Colonic mucosa (tissue), 4 donors: ENCODE data around the gene WAPL. TPM values are rescaled to one million over a fixed set of nuclear protein-coding genes. Genes with fewer than 3 reads are reported as not detected.

Experiments
- DNase-seq: peaks from one replicate; pipeline ENCODE4 v3.0.0-alpha.2; 2020
- H3K27ac ChIP-seq: fragments of 200-600 bp; one replicate; pipeline ENCODE4 v1.8.0; 2021
- H3K27me3 ChIP-seq: fragments of 200-600 bp; one replicate; pipeline ENCODE4 v1.8.0; 2021
- H3K36me3 ChIP-seq: fragments of 200-600 bp; one replicate; pipeline ENCODE4 v1.8.0; 2021
- H3K4me1 ChIP-seq: fragments of 200-600 bp; one replicate; pipeline ENCODE4 v1.8.0; 2021; ENCODE audit warnings: mild to moderate bottlenecking
- H3K4me3 ChIP-seq: fragments of 200-600 bp; one replicate; pipeline ENCODE4 v1.8.0; 2021
- H3K9ac ChIP-seq, 2 donors: one replicate each; pipeline ENCODE4 v1.7.0; 2013; ENCODE audit warnings: control low read depth in 2 of 2, low read depth in 2 of 2, low read length in 2 of 2
- H3K9me3 ChIP-seq: fragments of 200-600 bp; one replicate; pipeline ENCODE4 v1.8.0; 2021
- CTCF ChIP-seq: fragments of 200-600 bp; IDR thresholded peaks from one replicate; pipeline ENCODE4 v1.8.0; 2022; ENCODE audit warnings: antibody characterized with exemption, mild to moderate bottlenecking
- intact Hi-C: fragments of 100-400 bp; cut with DNase I; formaldehyde crosslinking; loops from one replicate; pipeline ENCODE4 v1.14.1; 2022
- total RNA-seq, 2 donors: library from RNA; stranded (reverse); fragmentation: NEBNext Ultra II Directional in 1 of 2; extraction: Animal tissue kit (Norgen Biotek cat#: 25700) in 1 of 2; gene quantifications; one replicate each; pipeline ENCODE4 v1.2.1, GENCODE V29; 2021
- donor health status: healthy.
- donor health status: DM: no; HTN: no; CAD: no.
- donor health status: DM: no; HTN: no; CAD: no.

Gene WAPL
- total RNA-seq, 2 donors from 2014 or later = 32.7 to 33.9 TPM

- Histone ChIP-seq H3K9me3 (no peaks in the 10 kb centered on the region), H3K27ac (no peak overlapping the region), H3K9ac (no peak overlapping the region), H3K4me1 (peaks cover 11% of the 10 kb centered on the region), H3K4me3 (no peak overlapping the region), H3K36me3 (no peaks in the 10 kb centered on the region), H3K27me3 (no peaks in the 10 kb centered on the region)
- no peak for DNase-seq
- intact Hi-C loops = no loop called here
- TF ChIP-seq CTCF = no peak
These were observed 108.4 kb downstream of the WAPL start for GRCh38 chr10:86413046-86413728.

GRCh38 chr10:86411852-86412560 lies 109.6 kb downstream of the WAPL start:
- peak overlapping the region; percentile 46 for H3K27ac ChIP-seq
- H3K9ac ChIP-seq = no peak overlapping the region
- peaks cover 11% of the 10 kb centered on the region for H3K4me1 ChIP-seq
- H3K27me3 ChIP-seq = no peaks in the 10 kb centered on the region
- TF ChIP-seq CTCF = no peak
- intact Hi-C loops = no loop called here
- no peak overlapping the region for H3K4me3 ChIP-seq
- H3K9me3 ChIP-seq = no peaks in the 10 kb centered on the region
- no peaks in the 10 kb centered on the region for H3K36me3 ChIP-seq
- no peak for DNase-seq

- no peaks in the 10 kb centered on the region for H3K9me3 ChIP-seq
- peak; percentile 32 for DNase-seq
- no peak overlapping the region for H3K4me3 ChIP-seq
- no peaks in the 10 kb centered on the region for H3K27me3 ChIP-seq
- no peaks in the 10 kb centered on the region for H3K36me3 ChIP-seq
- H3K9ac ChIP-seq = no peak overlapping the region
- TF ChIP-seq CTCF = no peak
- intact Hi-C loops = no loop called here
- H3K4me1 ChIP-seq = peaks cover 11% of the 10 kb centered on the region
- peak overlapping the region; percentile 46 for H3K27ac ChIP-seq
These were observed 110.2 kb downstream of the WAPL start for GRCh38 chr10:86411281-86411841.

GRCh38 chr10:86410542-86411124 lies 111.0 kb downstream of the WAPL start:
- Histone ChIP-seq H3K27me3 (no peaks in the 10 kb centered on the region), H3K4me3 (no peak overlapping the region), H3K36me3 (no peaks in the 10 kb centered on the region), H3K9ac (no peak overlapping the region), H3K9me3 (no peaks in the 10 kb centered on the region), H3K4me1 (peaks cover 11% of the 10 kb centered on the region), H3K27ac (peak overlapping the region; percentile 30)
- no peak for TF ChIP-seq CTCF
- intact Hi-C loops = no loop called here
- DNase-seq = no peak

GRCh38 chr10:86409183-86409582 lies 112.4 kb downstream of the WAPL start:
- H3K9ac ChIP-seq = no peak overlapping the region
- no peaks in the 10 kb centered on the region for H3K36me3 ChIP-seq
- no peaks in the 10 kb centered on the region for H3K9me3 ChIP-seq
- H3K27ac ChIP-seq = no peak overlapping the region
- TF ChIP-seq CTCF = no peak
- no peak overlapping the region for H3K4me3 ChIP-seq
- H3K4me1 ChIP-seq = peaks cover 11% of the 10 kb centered on the region
- no peak for DNase-seq
- intact Hi-C loops = no loop called here
- no peaks in the 10 kb centered on the region for H3K27me3 ChIP-seq
